ENCODE data around the gene GAS7. TPM values are rescaled to one million over a fixed set of nuclear protein-coding genes. Genes with fewer than 3 reads are reported as not detected.

Gene GAS7
- polyA plus RNA-seq, 1 experiment = 1.4 TPM

- ChIA-PET CTCF (interaction anchor here (1.1 kb wide), 1 partner anchor 61 kb away, joined by 3 read pairs; no protein-coding TSS in a partner anchor), POLR2A (no interaction called here)
- Histone ChIP-seq H3K27me3 (ENCODE audit: control insufficient read depth, insufficient read depth, low read length) (peaks cover 2% of the 10 kb centered on the region; the same call in 1 of the 2 replicates), H3K36me3 (ENCODE audit: control insufficient read depth, insufficient read depth, low read length) (no peaks in the 10 kb centered on the region), H3K4me3 (ENCODE audit: low read depth, low read length) (no peak overlapping the region)
- TF ChIP-seq CTCF (IDR thresholded peaks at IDR 0.05; ENCODE audit: insufficient read depth, low read depth, low read length) = no peak
- no peak for DNase-seq (ENCODE audit: low read depth)
Observed at GRCh38 chr17:10166176-10166935, 32.0 kb downstream of the GAS7 start.

GRCh38 chr17:10162096-10162495 is 36.3 kb downstream of the GAS7 start:
- Histone ChIP-seq H3K27me3 (ENCODE audit: control insufficient read depth, insufficient read depth, low read length) (no peaks in the 10 kb centered on the region), H3K36me3 (ENCODE audit: control insufficient read depth, insufficient read depth, low read length) (no peaks in the 10 kb centered on the region), H3K4me3 (ENCODE audit: low read depth, low read length) (no peak overlapping the region)
- no peak for DNase-seq (ENCODE audit: low read depth)
- TF ChIP-seq CTCF (IDR thresholded peaks at IDR 0.05; ENCODE audit: insufficient read depth, low read depth, low read length) = no peak
- ChIA-PET POLR2A (no interaction called here), CTCF (interaction anchor here (1.0 to 1.2 kb wide), 2 partner anchors 56 to 174 kb away, joined by 3 read pairs; no protein-coding TSS in a partner anchor)

- POLR2A ChIA-PET = no interaction called here
- Histone ChIP-seq H3K36me3 (ENCODE audit: control insufficient read depth, insufficient read depth, low read length) (no peaks in the 10 kb centered on the region), H3K4me3 (ENCODE audit: low read depth, low read length) (no peak overlapping the region), H3K27me3 (ENCODE audit: control insufficient read depth, insufficient read depth, low read length) (no peaks in the 10 kb centered on the region)
- TF ChIP-seq CTCF (IDR thresholded peaks at IDR 0.05; ENCODE audit: insufficient read depth, low read depth, low read length) = no peak
- CTCF ChIA-PET = interaction anchor here (1.2 to 1.6 kb wide), 2 partner anchors 66 to 173 kb away, joined by 3 read pairs; no protein-coding TSS in a partner anchor
- no peak for DNase-seq (ENCODE audit: low read depth)
Observed at GRCh38 chr17:10161386-10161785, 37.0 kb downstream of the GAS7 start.

GRCh38 chr17:10156948-10157607 is 41.3 kb downstream of the GAS7 start:
- ChIA-PET POLR2A (no interaction called here), CTCF (no interaction called here)
- Histone ChIP-seq H3K36me3 (ENCODE audit: control insufficient read depth, insufficient read depth, low read length) (no peaks in the 10 kb centered on the region), H3K4me3 (ENCODE audit: low read depth, low read length) (no peak overlapping the region), H3K27me3 (ENCODE audit: control insufficient read depth, insufficient read depth, low read length) (peaks cover 1% of the 10 kb centered on the region; the same call in 1 of the 2 replicates)
- no peak for DNase-seq (ENCODE audit: low read depth)
- no peak for TF ChIP-seq CTCF (IDR thresholded peaks at IDR 0.05; ENCODE audit: insufficient read depth, low read depth, low read length)

GRCh38 chr17:10156599-10156947 is 41.8 kb downstream of the GAS7 start:
- Histone ChIP-seq H3K27me3 (ENCODE audit: control insufficient read depth, insufficient read depth, low read length) (peaks cover 1% of the 10 kb centered on the region; the same call in 1 of the 2 replicates), H3K36me3 (ENCODE audit: control insufficient read depth, insufficient read depth, low read length) (no peaks in the 10 kb centered on the region), H3K4me3 (ENCODE audit: low read depth, low read length) (no peak overlapping the region)
- CTCF ChIA-PET = no interaction called here
- no peak for TF ChIP-seq CTCF (IDR thresholded peaks at IDR 0.05; ENCODE audit: insufficient read depth, low read depth, low read length)
- DNase-seq (ENCODE audit: low read depth) = no peak
- POLR2A ChIA-PET = no interaction called here
